Loucy (cell line): ENCODE measurements around the gene AP1M2.

Experiments used
- H2AFZ ChIP-seq: fragments of 200-600 bp; sonication (generic); 2 replicates; pipeline ENCODE4 v1.6.0; 2016; ENCODE audit warnings: antibody characterized with exemption, mild to moderate bottlenecking, low read length, moderate library complexity
- H3F3A ChIP-seq: fragments of 200-600 bp; 2 replicates; pipeline ENCODE4 v1.6.0; 2016; ENCODE audit warnings: antibody characterized with exemption, low read depth, mild to moderate bottlenecking
- H3K27me3 ChIP-seq: fragments of 200-600 bp; sonication (generic); 2 replicates; pipeline ENCODE4 v1.6.1; 2014; ENCODE audit warnings: low read length, mild to moderate bottlenecking; ENCODE audit not compliant: insufficient read depth, poor library complexity, severe bottlenecking
- H3K36me3 ChIP-seq: fragments of 200-600 bp; sonication (generic); 2 replicates; pipeline ENCODE4 v1.6.1; 2016; ENCODE audit warnings: low read length; ENCODE audit not compliant: insufficient read depth
- H3K4me1 ChIP-seq: fragments of 200-600 bp; sonication (generic); 2 replicates; pipeline ENCODE4 v1.5.1; 2014; ENCODE audit warnings: low read length, mild to moderate bottlenecking; ENCODE audit not compliant: insufficient read depth, poor library complexity, severe bottlenecking
- H3K4me2 ChIP-seq: fragments of 200-600 bp; sonication (generic); 2 replicates; pipeline ENCODE4 v1.6.0; 2014; ENCODE audit warnings: antibody characterized with exemption, low read length, low read depth, mild to moderate bottlenecking; ENCODE audit not compliant: poor library complexity, severe bottlenecking
- H3K4me3 ChIP-seq: fragments of 200-600 bp; sonication (generic); 2 replicates; pipeline ENCODE4 v1.5.1; 2014; ENCODE audit warnings: low read length, mild to moderate bottlenecking, mixed read lengths; ENCODE audit not compliant: poor library complexity, severe bottlenecking
- H3K79me2 ChIP-seq: fragments of 200-600 bp; sonication (generic); 2 replicates; pipeline ENCODE4 v1.6.1; 2014; ENCODE audit warnings: low read length; ENCODE audit not compliant: insufficient read depth
- H3K9ac ChIP-seq: fragments of 200-600 bp; sonication (generic); 2 replicates; pipeline ENCODE4 v1.6.0; 2014; ENCODE audit warnings: mild to moderate bottlenecking, low read depth, low read length, moderate library complexity; ENCODE audit not compliant: poor library complexity, severe bottlenecking
- H3K9me2 ChIP-seq: fragments of 200-600 bp; sonication (generic); replicated peaks from 2 replicates; pipeline ENCODE4 v1.6.1; 2016; ENCODE audit warnings: low read depth, low read length, mixed read lengths
- H3K9me3 ChIP-seq: fragments of 200-600 bp; sonication (generic); 2 replicates; pipeline ENCODE4 v1.6.1; 2014; ENCODE audit warnings: mild to moderate bottlenecking, antibody characterized with exemption, low read length, low read depth; ENCODE audit not compliant: insufficient read depth
- H4K20me1 ChIP-seq: fragments of 200-600 bp; sonication (generic); 2 replicates; pipeline ENCODE4 v1.6.0; 2014; ENCODE audit warnings: antibody characterized with exemption, low read length, mild to moderate bottlenecking; ENCODE audit not compliant: insufficient read depth, poor library complexity, severe bottlenecking
- CTCF ChIP-seq: fragments of 200-600 bp; sonication (generic); conservative IDR thresholded peaks from 2 replicates; pipeline ENCODE4 v1.5.1; 2014; ENCODE audit warnings: mild to moderate bottlenecking, antibody characterized with exemption, low read length
- EZH2phosphoT487 ChIP-seq: fragments of 200-600 bp; IDR thresholded peaks from 2 replicates; pipeline ENCODE4 v1.6.1; 2018; ENCODE audit warnings: antibody characterized with exemption, mild to moderate bottlenecking, moderate library complexity, borderline replicate concordance

Gene AP1M2

GRCh38 chr19:10562609-10563008 is 24.5 kb downstream of the AP1M2 start:
- peaks cover 31% of the 10 kb centered on the region for H3K4me1 ChIP-seq
- peaks cover 39% of the 10 kb centered on the region; the same call in 1 of the 2 replicates for H3K36me3 ChIP-seq
- H3K9me3 ChIP-seq, result no peaks in the 10 kb centered on the region
- H4K20me1 ChIP-seq, result peaks cover 30% of the 10 kb centered on the region
- H3K9ac ChIP-seq, result peak overlapping the region; percentile 4
- no peak overlapping the region for H3K4me3 ChIP-seq
- peaks cover 8% of the 10 kb centered on the region; the same call in 1 of the 2 replicates for H3F3A ChIP-seq
- no peaks in the 10 kb centered on the region for H3K9me2 ChIP-seq
- H3K27me3 ChIP-seq, result peaks cover 4% of the 10 kb centered on the region
- TF ChIP-seq CTCF (no peak), EZH2phosphoT487 (no peak)
- peak overlapping the region; percentile 16 for H3K4me2 ChIP-seq
- no peak overlapping the region for H2AFZ ChIP-seq
- H3K79me2 ChIP-seq, result peaks cover 87% of the 10 kb centered on the region

- Histone ChIP-seq H3K27me3 (no peaks in the 10 kb centered on the region), H3K4me1 (peaks cover 30% of the 10 kb centered on the region), H3F3A (peaks cover 8% of the 10 kb centered on the region), H3K9me2 (no peaks in the 10 kb centered on the region), H3K36me3 (peaks cover 52% of the 10 kb centered on the region; the same call in 1 of the 2 replicates), H3K4me3 (no peak overlapping the region), H3K79me2 (peaks cover 86% of the 10 kb centered on the region), H3K4me2 (no peak overlapping the region), H2AFZ (no peak overlapping the region), H3K9me3 (no peaks in the 10 kb centered on the region), H4K20me1 (peaks cover 27% of the 10 kb centered on the region), H3K9ac (no peak overlapping the region)
- TF ChIP-seq EZH2phosphoT487, result no peak
- TF ChIP-seq CTCF, result no peak
These were observed 27.0 kb downstream of the AP1M2 start for GRCh38 chr19:10560154-10560553.

GRCh38 chr19:10557603-10558197 is 29.4 kb downstream of the AP1M2 start:
- Histone ChIP-seq H3K4me1 (peaks cover 40% of the 10 kb centered on the region), H3K9ac (no peak overlapping the region), H3F3A (peaks cover 28% of the 10 kb centered on the region), H4K20me1 (peaks cover 16% of the 10 kb centered on the region), H3K9me2 (no peaks in the 10 kb centered on the region), H3K27me3 (no peaks in the 10 kb centered on the region), H3K36me3 (peaks cover 62% of the 10 kb centered on the region; the same call in 1 of the 2 replicates), H3K4me2 (no peak overlapping the region), H3K79me2 (peaks cover 64% of the 10 kb centered on the region), H2AFZ (no peak overlapping the region), H3K4me3 (no peak overlapping the region), H3K9me3 (no peaks in the 10 kb centered on the region)
- no peak for TF ChIP-seq CTCF
- TF ChIP-seq EZH2phosphoT487, result no peak
